ENCODE data around the gene NR4A3.

- TF ChIP-seq CTCF (IDR thresholded peaks at IDR 0.05): no peak
- TF ChIP-seq POLR2A (IDR thresholded peaks at IDR 0.05): no peak
Measured at GRCh38 chr9:99852617-99853016, 30.9 kb downstream of the NR4A3 start.

Measured in right lobe of liver (tissue), 4 donors.